LoVo (cell line): ENCODE measurements around the gene PMP22.
"Not testable (repeated sequence)": the region's sequence is repeated elsewhere in the genome, so short reads cannot be mapped to it uniquely, and the experiment has no call there.

ENCODE experiments used
- DNase-seq: peaks from one replicate; pipeline ENCODE4 v3.0.0-alpha.2; 2016; ENCODE audit warnings: low spot score

PMP22 gene

GRCh38 chr17:15210247-15210646, 54.9 kb downstream of the PMP22 start:
- DNase-seq = no peak

- not testable (repeated sequence) for DNase-seq
Observed at GRCh38 chr17:15203062-15203461, 62.1 kb downstream of the PMP22 start.

GRCh38 chr17:15200574-15200973, 64.6 kb downstream of the PMP22 start:
- not testable (repeated sequence) for DNase-seq

GRCh38 chr17:15197229-15197628, 67.9 kb downstream of the PMP22 start:
- no peak for DNase-seq

- no peak for DNase-seq
Observed at GRCh38 chr17:15194859-15195277, 70.3 kb downstream of the PMP22 start.

GRCh38 chr17:15185625-15185991, 79.5 kb downstream of the PMP22 start:
- DNase-seq = no peak

GRCh38 chr17:15184872-15185624, 80.1 kb downstream of the PMP22 start:
- no peak for DNase-seq

GRCh38 chr17:15181816-15182215, 83.3 kb downstream of the PMP22 start:
- DNase-seq = no peak

GRCh38 chr17:15181333-15181732, 83.8 kb downstream of the PMP22 start:
- DNase-seq = no peak

- no peak for DNase-seq
Observed at GRCh38 chr17:15180121-15180561, 85.0 kb downstream of the PMP22 start.
